ENCODE measurements around the gene ZBTB45.
"Not testable (repeated sequence)": the region's sequence is repeated elsewhere in the genome, so short reads cannot be mapped to it uniquely, and the experiment has no call there.

Gene ZBTB45

GRCh38 chr19:58474997-58475713, 44.5 kb downstream of the ZBTB45 start:
- DNase-seq = no peak

GRCh38 chr19:58474291-58474996, 45.2 kb downstream of the ZBTB45 start:
- DNase-seq = no peak

DNA sequence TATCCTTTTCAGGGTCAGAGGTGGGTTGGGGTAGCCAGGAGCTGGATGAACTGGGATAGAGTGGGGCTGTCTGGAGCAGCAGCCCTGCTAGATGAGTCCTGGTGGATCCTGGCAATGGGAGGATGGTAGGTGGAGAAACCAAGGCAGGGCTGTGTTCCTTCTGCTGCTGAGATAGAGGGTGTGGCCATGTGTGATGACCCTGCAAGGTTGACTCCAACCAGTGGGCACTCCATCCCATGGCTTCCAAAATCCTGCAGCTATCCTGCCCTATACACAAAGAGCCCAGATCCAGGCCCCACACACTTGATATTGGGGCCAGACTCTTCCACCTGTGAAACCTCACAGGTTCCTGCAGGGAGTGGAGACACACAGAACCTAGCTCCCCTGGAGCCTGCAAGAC, 45.8 kb downstream of the ZBTB45 start:
- DNase-seq = no peak

DNA sequence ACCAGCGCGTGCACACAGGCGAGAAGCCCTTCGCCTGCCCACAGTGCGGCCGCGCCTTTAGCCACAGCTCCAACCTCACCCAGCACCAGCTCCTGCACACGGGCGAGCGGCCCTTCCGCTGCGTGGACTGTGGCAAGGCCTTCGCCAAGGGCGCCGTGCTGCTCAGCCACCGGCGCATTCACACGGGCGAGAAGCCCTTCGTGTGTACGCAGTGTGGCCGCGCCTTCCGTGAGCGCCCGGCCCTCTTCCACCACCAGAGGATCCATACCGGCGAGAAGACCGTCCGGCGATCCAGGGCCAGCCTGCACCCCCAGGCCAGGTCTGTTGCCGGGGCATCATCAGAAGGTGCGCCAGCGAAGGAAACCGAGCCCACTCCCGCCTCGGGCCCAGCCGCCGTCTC, 47.9 kb downstream of the ZBTB45 start:
- no peak for DNase-seq

DNA sequence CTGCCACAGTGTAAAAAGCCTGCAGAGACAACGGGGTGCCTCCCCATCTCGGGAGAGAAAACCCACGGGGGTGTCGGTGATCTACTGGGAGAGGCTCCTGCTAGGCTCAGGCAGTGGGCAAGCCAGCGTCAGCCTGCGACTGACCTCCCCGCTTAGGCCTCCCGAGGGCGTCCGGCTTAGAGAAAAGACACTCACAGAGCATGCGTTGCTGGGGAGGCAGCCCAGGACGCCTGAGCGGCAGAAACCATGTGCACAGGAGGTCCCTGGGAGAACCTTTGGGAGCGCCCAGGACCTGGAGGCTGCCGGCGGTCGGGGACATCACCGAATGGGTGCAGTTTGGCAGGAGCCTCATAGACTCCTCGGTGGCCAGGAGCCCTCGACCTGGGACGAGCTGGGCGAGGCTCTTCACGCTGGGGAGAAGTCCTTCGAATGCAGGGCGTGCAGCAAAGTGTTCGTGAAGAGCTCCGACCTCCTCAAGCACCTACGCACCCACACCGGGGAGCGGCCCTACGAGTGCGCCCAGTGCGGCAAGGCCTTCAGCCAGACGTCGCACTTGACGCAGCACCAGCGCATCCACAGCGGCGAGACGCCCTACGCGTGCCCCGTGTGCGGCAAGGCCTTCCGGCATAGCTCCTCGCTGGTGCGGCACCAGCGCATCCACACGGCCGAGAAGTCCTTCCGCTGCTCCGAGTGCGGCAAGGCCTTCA, 48.6 kb downstream of the ZBTB45 start:
- not testable (repeated sequence) for DNase-seq

DNA sequence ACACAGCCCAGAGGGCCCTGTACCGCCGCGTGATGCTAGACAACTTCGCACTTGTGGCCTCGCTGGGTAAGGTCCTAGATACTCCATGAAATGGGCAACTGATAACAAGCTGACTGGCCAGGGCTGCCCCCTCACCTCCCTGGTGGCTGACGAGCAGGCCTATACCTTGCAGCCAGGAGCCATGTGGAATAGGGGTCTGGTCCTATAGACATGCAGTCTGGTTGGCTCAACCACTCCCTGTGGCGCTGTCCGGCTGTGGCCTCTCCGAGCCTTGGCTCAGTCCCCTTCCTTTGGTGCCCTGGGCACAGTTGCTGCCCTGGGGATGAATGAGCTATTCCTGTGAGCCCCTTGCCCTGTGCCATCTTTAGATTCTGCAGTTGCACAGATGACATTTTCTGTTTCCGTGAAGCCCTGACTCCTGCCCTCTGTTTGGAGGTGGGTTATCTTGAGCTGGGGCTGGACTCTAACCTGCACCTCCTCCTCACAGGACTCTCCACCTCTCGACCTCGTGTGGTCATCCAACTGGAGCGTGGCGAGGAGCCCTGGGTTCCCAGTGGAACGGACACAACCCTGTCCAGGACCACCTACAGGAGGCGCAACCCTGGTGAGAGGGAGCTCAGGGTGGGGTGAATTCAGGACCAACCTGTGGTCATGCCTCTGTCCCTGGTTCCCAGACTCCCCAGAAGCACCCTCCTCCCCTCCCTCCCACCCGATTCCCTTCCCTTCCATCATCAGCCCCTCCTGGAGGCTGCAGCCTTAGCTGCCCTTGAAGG, 50.2 kb downstream of the ZBTB45 start:
- no peak for DNase-seq

DNA sequence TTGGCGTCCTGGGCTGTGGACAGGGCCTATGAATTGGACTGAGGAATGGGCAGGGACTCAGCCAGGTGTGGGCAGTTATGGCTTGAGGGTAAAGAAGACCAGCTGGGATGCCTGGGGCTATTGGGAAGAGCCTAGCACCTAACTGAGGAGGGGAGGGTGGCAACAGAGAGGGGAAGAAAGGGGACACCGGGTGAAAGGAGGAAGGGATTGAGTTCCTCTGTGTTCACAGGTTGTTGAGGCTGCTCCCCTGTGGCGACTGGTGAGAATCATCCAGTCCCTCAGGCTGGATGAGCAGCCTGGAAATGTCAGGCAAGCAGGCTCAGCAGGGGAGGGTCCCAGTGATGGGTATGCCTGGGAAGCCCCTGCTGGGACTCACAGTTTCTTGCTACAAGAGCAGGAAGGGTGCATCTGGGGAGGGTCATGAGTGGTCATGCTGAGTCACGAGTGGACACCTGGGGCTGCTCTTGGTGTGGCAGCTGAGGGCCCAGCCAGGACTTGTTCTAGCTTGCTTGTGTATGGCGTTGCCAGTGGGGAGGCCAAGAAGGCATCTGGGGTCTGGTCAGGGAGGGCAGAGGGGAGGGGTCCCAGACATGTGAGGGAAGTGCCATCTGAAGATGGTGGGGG, 51.3 kb downstream of the ZBTB45 start:
- DNase-seq = no peak

DNA sequence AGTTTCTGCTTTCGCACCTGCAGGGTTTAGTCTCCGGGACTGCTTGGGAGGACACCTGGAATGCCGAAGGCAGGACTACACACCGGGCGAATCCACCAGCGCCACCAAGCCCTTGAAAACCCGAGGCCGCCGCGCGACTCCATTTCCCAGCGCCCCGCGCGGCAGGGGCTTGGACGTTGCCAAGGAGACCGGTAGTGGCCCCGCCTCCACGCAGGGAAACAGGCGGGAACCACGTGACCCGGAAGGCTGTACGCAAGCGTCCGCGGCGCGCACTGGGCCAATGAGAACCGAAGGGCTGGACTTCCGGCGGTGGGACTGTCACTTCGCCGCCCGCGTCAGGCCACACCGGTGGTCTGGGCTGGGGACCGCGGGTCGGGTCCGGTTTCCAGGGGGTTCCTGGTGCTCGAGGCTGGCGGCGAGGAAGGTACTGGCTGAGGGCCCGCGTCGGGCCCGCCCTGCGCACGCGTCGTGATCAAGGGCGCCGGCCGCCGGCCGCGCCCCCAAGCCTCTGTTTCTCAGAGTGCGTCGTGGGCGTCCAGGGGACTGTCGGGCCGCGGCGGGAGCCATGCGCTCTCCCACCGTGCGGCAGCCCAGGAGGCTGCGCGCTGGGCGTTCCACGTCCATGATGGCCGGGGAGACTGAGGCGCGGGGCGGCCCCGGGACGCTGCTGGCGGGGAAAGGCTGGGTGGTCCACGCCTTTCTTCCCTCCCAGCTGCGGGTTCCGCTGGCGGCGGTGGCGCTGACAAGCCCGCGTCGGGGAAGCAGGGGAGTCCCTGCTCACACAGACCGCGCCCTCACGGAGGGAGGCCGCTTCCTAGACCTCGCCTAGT, 52.6 kb downstream of the ZBTB45 start, which contains the start of gene ZNF324:
ZNF324 (plus strand) TSS at position 321 of the 830 bp plus-strand sequence. CDS start 2,106 bp downstream, outside the sequence.
- peak; percentile 95 to 97 (median 96) for DNase-seq

GRCh38 chr19:58466089-58466759, 53.4 kb downstream of the ZBTB45 start:
- DNase-seq = no peak
